ENCODE results near the gene CD247.

The CD247 gene

GRCh38 chr1:167542109-167543032 is 24.0 kb upstream of the CD247 start:
- no peak for DNase-seq

- DNase-seq: no peak
Measured at GRCh38 chr1:167541610-167542009, 23.3 kb upstream of the CD247 start.

- peak; percentile 22 for DNase-seq
Measured at GRCh38 chr1:167541003-167541402, 22.7 kb upstream of the CD247 start.

GRCh38 chr1:167538657-167539056 is 20.3 kb upstream of the CD247 start:
- no peak for DNase-seq

- peak; percentile 50 for DNase-seq
Measured at GRCh38 chr1:167533851-167534300, 15.5 kb upstream of the CD247 start.

- DNase-seq: no peak
Measured at GRCh38 chr1:167532964-167533824, 14.9 kb upstream of the CD247 start.

GRCh38 chr1:167532375-167532774 is 14.0 kb upstream of the CD247 start:
- no peak for DNase-seq

- no peak for DNase-seq
Measured at GRCh38 chr1:167529829-167530474, 11.6 kb upstream of the CD247 start.

GRCh38 chr1:167528057-167528728 is 9.9 kb upstream of the CD247 start:
- no peak for DNase-seq

GRCh38 chr1:167526667-167527383 is 8.5 kb upstream of the CD247 start:
- DNase-seq: no peak

- no peak for DNase-seq
Measured at GRCh38 chr1:167524651-167525050, 6.3 kb upstream of the CD247 start.

GRCh38 chr1:167522246-167522645 is 3.9 kb upstream of the CD247 start:
- DNase-seq: peak; percentile 30

- DNase-seq: no peak
Measured at GRCh38 chr1:167520711-167521206, 2.4 kb upstream of the CD247 start.

GRCh38 chr1:167517535-167518330 is 596 bp downstream of the CD247 start:
- no peak for DNase-seq

- DNase-seq: no peak
Measured at GRCh38 chr1:167516404-167517388, 1.6 kb downstream of the CD247 start.

- no peak for DNase-seq
Measured at GRCh38 chr1:167515893-167516321, 2.4 kb downstream of the CD247 start.

- no peak for DNase-seq
Measured at GRCh38 chr1:167515461-167515860, 2.9 kb downstream of the CD247 start.

- DNase-seq: no peak
Measured at GRCh38 chr1:167514288-167514687, 4.0 kb downstream of the CD247 start.

GRCh38 chr1:167512046-167512654 is 6.2 kb downstream of the CD247 start:
- DNase-seq: no peak

Data from fibroblast of skin of right biceps (primary cell).